ENCODE data around the gene UBE2K.
"Not testable (repeated sequence)": the region's sequence is repeated elsewhere in the genome, so short reads cannot be mapped to it uniquely, and the experiment has no call there.

UBE2K gene

DNA sequence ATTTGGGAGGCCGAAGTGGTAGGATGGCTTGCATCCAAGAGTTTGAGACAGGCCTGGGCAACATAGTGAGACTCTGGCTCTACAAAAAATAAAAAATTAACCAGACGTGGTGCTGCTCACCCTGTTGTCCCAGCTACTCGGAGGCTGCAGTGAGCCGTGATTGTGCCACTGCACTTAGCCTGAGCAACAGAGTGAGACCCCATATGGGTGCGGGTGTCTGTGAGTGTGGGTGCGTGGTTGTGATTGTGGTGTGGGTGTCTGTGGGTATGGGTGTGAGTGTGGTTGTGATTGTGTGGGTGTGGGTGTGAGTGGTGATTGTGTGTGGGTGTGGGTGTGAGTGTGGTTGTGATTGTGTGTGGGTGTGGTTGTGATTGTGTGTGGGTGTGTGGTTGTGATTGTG lies 114.6 kb downstream of the UBE2K start:
- no peak for DNase-seq

DNA sequence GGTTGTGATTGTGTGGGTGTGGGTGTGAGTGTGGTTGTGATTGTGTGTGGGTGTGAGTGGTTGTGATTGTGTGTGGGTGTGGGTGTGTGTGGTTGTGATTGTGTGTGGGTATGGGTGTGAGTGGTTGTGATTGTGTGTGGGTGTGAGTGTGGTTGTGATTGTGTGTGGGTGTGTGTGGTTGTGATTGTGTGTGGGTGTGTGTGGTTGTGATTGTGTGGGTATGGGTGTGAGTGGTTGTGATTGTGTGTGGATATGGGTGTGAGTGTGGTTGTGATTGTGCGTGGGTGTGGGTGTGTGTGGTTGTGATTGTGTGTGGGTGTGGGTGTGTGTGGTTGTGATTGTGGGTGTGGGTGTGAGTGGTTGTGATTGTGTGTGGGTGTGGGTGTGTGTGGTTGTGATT lies 115.1 kb downstream of the UBE2K start:
- DNase-seq: not testable (repeated sequence)

DNA sequence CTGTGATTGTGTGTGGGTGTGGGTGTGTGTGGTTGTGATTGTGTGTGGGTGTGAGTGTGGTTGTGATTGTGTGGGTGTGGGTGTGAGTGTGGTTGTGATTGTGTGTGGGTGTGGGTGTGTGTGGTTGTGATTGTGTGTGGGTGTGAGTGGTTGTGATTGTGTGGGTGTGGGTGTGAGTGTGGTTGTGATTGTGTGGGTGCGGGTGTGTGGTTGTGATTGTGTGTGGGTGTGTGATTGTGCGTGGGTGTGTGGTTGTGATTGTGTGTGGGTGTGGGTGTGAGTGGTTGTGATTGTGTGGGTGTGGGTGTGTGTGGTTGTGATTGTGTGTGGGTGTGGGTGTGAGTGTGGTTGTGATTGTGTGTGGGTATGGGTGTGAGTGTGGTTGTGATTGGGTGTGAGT lies 115.8 kb downstream of the UBE2K start:
- not testable (repeated sequence) for DNase-seq

DNA sequence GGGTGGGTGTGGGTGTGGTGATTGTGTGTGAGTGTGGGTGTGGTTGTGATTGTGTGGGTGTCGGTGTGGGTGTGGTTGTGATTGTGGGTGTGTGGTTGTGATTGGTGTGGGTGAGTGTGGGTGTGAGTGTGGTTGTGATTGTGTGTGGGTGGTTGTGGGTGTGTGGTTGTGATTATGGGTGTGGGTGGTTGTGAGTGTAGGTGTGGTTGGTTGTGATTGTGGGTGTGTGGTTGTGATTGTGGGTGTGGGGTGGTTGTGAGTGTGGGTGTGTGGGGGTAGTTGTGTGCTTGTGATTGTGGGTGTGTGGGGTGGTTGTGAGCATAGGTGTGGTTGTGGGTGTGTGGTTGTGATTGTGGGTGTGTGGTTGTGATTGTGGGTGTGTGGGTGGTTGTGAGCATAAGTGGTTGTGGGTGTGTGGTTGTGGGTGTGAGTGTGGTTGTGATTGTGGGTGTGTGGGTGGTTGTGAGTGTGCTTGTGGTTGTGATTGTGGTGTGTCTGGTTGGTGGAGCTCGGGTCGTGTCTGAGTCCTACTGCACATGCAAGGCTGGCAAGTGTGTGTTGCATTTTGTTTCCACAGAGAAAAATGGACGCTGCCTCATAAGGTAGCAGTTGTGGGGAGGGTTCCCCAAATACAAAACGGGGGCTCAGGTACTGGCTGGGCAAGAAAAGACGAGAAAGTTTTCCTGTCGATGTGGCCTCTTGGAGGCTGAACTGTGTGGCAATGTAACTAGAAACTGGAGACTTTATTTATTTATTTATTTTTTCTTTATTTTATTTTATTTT lies 116.7 kb downstream of the UBE2K start:
- DNase-seq: no peak

DNA sequence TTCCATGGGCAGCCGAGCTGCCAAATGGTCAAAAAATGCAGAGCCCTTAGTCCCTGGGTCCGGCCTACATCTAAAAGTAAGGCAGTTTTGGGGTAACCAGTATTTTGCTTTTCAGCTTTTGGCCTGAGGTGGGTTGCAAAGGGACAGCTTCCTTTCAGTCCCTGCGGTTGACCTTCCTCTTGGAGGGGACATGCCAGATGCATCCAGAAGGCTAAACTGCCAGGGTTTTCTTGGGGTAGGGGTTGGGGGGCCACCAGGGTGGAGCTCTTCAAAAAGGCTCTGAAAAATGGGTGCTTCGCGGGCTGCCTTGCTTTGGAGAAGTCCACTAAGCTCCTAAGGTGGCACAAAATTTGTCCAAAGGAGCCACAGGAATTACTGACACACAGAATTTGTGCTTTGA lies 120.7 kb downstream of the UBE2K start:
- no peak for DNase-seq

DNA sequence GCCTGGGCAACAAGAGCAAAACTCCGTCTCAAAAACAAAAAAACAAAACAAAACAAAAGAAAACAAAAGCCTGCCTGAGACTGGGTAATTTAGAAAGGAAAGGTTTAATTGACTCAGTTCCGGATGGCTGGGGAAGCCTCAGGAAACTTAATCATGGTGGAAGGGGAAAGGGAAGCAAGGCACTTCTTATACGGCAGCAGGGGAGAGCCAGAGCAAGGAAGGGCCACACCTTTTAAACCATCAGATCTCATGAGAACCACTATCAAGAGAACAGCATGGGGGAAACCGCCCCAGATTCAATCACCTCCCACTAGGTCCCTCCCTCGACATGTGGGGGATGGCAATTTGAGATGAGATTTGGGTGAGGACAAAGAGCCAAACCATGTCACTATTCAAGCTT lies 122.2 kb downstream of the UBE2K start:
- no peak for DNase-seq

DNA sequence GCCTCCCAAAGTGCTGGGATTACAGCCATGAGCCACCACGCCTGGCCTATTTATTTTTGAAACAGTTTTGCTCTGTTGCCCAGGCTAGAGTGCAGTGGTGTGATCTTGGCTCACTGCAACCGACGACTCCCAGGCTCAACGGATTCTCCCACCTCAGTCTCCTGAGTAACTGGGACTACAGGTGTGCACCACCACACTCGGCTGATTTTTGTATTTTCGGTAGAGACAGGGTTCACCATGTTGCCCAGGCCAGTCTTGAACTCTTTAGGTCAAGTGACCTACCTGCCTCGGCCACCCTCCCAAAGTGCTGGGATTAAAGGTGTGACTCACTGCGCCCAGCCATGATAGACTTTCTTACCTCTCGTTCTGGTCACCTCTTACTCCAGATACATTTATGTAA lies 124.0 kb downstream of the UBE2K start:
- no peak for DNase-seq

DNA sequence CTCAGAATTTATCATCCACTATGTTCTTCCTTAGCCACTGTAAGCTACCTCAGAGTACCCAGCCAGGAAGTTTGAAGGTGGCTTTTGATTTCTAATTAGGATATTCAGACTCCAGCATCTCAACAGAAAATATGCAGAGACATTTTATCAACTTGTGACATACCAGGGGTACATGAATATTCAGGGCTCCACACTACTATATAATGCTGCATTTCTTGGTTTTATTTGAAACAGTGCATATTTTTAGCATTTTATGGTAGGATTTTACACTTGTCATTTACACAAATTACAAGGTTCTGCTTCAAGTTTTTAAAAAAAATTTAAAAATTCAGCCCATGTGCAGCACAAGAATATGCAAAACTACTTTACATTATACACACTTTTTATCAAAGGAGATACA lies 124.7 kb downstream of the UBE2K start:
- no peak for DNase-seq

DNA sequence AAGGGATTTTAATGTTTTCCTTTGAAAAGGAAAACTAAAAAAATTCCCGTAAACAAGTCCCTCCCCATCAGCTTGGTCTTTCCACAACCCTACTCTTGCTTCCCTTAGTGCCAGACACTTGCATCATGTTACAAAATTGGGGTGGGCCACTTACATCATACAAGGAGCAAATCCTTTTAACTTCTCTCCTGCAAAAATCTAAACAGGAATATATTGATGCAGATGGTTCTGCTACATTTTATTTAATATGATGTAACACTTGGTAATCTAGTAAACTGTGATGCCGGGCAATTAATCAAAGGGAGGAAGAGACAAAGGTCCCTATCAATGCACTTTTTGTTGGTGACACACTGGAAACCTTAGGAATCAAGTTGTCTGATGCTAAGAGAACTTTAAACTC lies 125.3 kb downstream of the UBE2K start:
- no peak for DNase-seq

DNA sequence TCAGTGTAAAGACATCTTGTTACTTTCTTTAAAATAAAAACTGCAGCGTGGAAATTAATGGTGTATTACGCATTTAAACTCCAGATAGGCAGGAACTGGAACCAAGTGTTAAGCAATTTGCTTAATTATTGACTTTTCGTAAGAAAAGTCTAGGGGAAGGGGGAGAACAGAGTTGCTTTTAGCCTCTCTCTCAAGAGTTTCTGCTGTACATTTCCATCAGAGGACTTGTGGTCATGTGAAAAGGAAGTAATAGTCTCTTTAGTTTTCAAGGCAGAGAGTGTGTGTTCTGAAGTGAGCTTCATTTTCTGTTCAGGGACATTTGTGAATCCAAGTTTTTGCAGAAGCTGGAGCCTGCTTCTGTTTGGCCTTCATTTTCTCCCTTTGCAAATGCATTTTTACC lies 127.2 kb downstream of the UBE2K start:
- no peak for DNase-seq

DNA sequence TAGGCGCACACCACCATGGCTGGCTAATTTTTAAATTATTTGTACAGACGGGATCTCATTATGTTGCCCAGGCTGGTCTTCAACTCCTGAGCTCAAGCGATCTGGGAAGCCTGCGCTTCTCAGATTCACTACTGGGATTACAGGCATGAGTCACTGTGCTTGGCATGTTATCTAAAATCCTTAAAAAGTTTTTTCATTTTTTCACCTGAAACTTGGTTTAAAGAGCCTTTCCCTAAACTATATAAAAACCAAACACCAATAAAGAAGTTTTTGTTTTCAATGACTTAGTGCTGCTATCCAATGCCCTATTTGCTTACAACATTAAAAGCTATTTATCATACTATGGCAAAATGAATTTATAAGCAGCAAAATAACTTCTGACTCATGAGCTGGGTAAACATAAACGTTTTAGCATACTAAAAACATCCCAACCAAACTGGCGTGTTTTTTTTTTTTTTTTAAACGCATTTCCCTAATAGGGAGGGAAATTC lies 127.8 kb downstream of the UBE2K start:
- no peak for DNase-seq

All from NCI-H187 (cell line).